ENCODE data around the gene GNG12.

The GNG12 gene

DNA sequence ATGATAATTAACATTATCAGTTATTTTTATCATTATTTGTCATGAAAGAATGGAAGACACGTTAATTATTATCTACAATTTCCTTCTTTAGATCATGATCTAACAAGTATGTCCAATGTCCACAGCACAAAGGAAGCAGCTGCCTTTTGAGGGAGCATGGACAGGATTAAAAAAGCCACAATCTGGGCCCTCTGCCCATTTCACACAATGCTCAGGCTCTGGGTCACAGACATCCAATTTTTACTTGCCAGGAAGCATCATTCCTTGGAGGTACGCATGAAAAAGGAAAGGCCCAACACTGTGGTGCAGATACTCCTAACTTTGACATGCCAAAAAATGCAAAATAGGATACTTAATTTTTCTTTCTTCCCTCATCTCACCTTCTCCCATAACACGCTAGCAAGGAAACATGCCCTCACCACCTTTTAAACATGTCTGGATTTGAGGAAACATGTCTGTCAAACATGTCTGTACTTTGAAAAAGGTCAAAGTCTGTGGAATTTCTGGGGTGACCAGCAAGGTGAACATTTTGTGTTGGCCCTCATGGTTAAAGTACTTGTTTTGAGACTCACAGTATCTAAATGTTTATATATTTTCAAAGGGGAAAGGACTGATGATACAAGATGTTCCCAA, 108.2 kb downstream of the GNG12 start:
- peaks cover 5 to 11% of the 10 kb centered on the region in 2 donors for H3K4me1 Mint-ChIP-seq
- H3K4me3 Mint-ChIP-seq, result no peak overlapping the region
- H3K9me3 Mint-ChIP-seq, result no peaks in the 10 kb centered on the region
- H3K27me3 Mint-ChIP-seq, result no peaks in the 10 kb centered on the region
- no peak for DNase-seq
- ATAC-seq (replicated peaks), result no peak
- no peaks in the 10 kb centered on the region for H3K36me3 Mint-ChIP-seq
- H3K27ac Mint-ChIP-seq, result no peak overlapping the region

GRCh38 chr1:67723620-67724019, 109.6 kb downstream of the GNG12 start:
- H3K27ac Mint-ChIP-seq, result no peak overlapping the region
- peak; percentile 93 to 97 for ATAC-seq (replicated peaks)
- H3K27me3 Mint-ChIP-seq, result no peaks in the 10 kb centered on the region
- no peak for DNase-seq
- no peak overlapping the region for H3K4me3 Mint-ChIP-seq
- no peaks in the 10 kb centered on the region for H3K36me3 Mint-ChIP-seq
- peaks cover 0 to 4% of the 10 kb centered on the region in 2 donors for H3K4me1 Mint-ChIP-seq
- no peaks in the 10 kb centered on the region for H3K9me3 Mint-ChIP-seq

GRCh38 chr1:67723126-67723525, 110.1 kb downstream of the GNG12 start:
- H3K4me3 Mint-ChIP-seq, result no peak overlapping the region
- no peaks in the 10 kb centered on the region for H3K4me1 Mint-ChIP-seq
- no peak overlapping the region for H3K27ac Mint-ChIP-seq
- H3K36me3 Mint-ChIP-seq, result no peaks in the 10 kb centered on the region
- no peaks in the 10 kb centered on the region for H3K27me3 Mint-ChIP-seq
- no peak for ATAC-seq (replicated peaks)
- no peak for DNase-seq
- no peaks in the 10 kb centered on the region for H3K9me3 Mint-ChIP-seq

DNA sequence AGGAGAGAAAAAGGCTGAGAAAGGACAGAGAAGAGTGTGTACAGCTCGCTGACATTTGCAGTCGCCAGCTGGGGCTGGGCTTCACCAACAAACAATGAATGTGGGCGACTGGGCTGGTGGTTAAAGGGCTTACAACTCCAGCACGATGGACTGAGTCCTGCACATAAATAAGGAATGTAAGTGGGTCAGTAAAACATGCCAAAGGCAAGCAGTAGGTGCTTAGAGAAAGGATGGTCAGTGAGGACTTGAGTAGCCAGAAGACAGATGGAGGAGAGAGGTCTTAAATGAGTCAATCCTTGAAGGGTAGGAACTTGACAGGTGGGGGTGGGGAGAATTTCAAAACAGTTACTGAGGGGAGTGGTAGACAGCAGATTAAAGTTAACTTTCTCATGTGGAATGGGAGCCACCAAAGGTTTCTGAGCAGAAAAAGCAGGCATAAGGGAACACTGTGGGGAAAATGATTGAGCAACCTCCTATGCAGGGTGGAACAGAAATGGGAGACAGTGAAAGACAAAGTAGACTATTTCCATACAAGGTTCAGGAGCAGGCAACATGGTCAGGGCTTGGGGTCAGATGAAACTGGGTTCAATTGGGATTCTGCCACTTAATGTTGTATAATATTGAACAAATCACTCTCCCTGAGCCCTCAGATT, 110.8 kb downstream of the GNG12 start:
- Mint-ChIP-seq H3K36me3 (no peaks in the 10 kb centered on the region), H3K27ac (no peak overlapping the region), H3K4me3 (no peak overlapping the region), H3K27me3 (no peaks in the 10 kb centered on the region), H3K9me3 (no peaks in the 10 kb centered on the region), H3K4me1 (no peaks in the 10 kb centered on the region)
- DNase-seq (no peak), ATAC-seq (replicated peaks) (no peak)

- DNase-seq (no peak), ATAC-seq (replicated peaks) (no peak)
- Mint-ChIP-seq H3K27ac (no peak overlapping the region), H3K36me3 (no peaks in the 10 kb centered on the region), H3K4me1 (no peaks in the 10 kb centered on the region), H3K27me3 (no peaks in the 10 kb centered on the region), H3K9me3 (no peaks in the 10 kb centered on the region), H3K4me3 (no peak overlapping the region)
These were observed 111.5 kb downstream of the GNG12 start for GRCh38 chr1:67721650-67722291.

DNA sequence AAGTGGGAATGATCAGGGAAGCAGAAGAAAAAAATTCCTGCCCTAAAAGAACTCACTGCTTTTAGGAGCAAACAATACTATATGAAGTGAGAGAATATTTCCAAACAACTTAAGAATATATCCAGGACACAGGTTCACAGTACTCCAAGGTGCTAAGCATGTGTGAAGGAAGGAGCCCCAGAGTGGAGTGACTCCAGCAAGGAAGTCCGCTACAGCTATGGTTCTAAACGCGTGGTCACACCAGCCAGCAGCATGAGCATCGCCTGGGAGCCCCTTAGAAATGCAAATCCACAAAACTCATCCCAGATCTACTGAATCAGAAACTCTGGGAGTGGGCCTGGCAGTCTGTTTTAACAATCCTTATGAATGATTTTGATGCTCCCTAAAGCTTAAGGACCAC, 112.2 kb downstream of the GNG12 start:
- Mint-ChIP-seq H3K27me3 (no peaks in the 10 kb centered on the region), H3K4me1 (no peaks in the 10 kb centered on the region), H3K27ac (no peak overlapping the region), H3K4me3 (no peak overlapping the region), H3K9me3 (no peaks in the 10 kb centered on the region), H3K36me3 (no peaks in the 10 kb centered on the region)
- DNase-seq, result no peak
- ATAC-seq (replicated peaks), result no peak

GRCh38 chr1:67719329-67720196, 113.7 kb downstream of the GNG12 start:
- no peaks in the 10 kb centered on the region for H3K9me3 Mint-ChIP-seq
- no peak for ATAC-seq (replicated peaks)
- DNase-seq, result no peak
- no peaks in the 10 kb centered on the region for H3K4me1 Mint-ChIP-seq
- H3K36me3 Mint-ChIP-seq, result no peaks in the 10 kb centered on the region
- H3K27ac Mint-ChIP-seq, result no peak overlapping the region
- no peak overlapping the region for H3K4me3 Mint-ChIP-seq
- H3K27me3 Mint-ChIP-seq, result no peaks in the 10 kb centered on the region

GRCh38 chr1:67717876-67718275, 115.4 kb downstream of the GNG12 start:
- H3K27ac Mint-ChIP-seq, result no peak overlapping the region
- H3K9me3 Mint-ChIP-seq, result no peaks in the 10 kb centered on the region
- no peaks in the 10 kb centered on the region for H3K36me3 Mint-ChIP-seq
- no peaks in the 10 kb centered on the region for H3K4me1 Mint-ChIP-seq
- DNase-seq (no peak), ATAC-seq (replicated peaks) (no peak)
- no peak overlapping the region for H3K4me3 Mint-ChIP-seq
- no peaks in the 10 kb centered on the region for H3K27me3 Mint-ChIP-seq

- Mint-ChIP-seq H3K27me3 (no peaks in the 10 kb centered on the region), H3K36me3 (no peaks in the 10 kb centered on the region), H3K4me1 (no peaks in the 10 kb centered on the region), H3K27ac (no peak overlapping the region), H3K4me3 (no peak overlapping the region), H3K9me3 (no peaks in the 10 kb centered on the region)
- no peak for ATAC-seq (replicated peaks)
- DNase-seq, result no peak
These were observed 116.5 kb downstream of the GNG12 start for GRCh38 chr1:67716800-67717199.

DNA sequence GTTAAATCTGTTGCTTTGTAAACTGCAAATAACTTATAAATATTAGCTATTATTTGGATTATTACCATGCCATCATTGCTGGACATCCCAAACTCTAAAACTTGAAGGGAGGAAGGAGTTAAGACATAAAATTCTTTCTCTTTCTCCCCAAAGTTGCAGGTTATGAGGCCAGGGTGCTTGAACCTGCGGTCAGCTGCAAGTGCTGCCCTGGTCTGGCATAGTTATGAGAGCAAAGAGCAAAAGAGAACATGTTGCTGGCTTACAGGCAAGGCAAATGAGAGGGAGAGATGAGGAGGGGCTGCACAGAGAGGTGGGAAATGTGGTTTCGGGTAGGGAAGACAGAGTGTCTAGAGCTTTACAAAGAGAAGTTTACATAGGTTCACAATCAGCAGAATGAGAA, 117.4 kb downstream of the GNG12 start:
- Mint-ChIP-seq H3K9me3 (no peaks in the 10 kb centered on the region), H3K36me3 (no peaks in the 10 kb centered on the region), H3K4me3 (no peak overlapping the region), H3K27ac (no peak overlapping the region), H3K4me1 (no peaks in the 10 kb centered on the region), H3K27me3 (no peaks in the 10 kb centered on the region)
- ATAC-seq (replicated peaks) (no peak), DNase-seq (no peak)

- no peaks in the 10 kb centered on the region for H3K4me1 Mint-ChIP-seq
- H3K27me3 Mint-ChIP-seq, result no peaks in the 10 kb centered on the region
- H3K27ac Mint-ChIP-seq, result no peak overlapping the region
- DNase-seq (no peak), ATAC-seq (replicated peaks) (no peak)
- H3K36me3 Mint-ChIP-seq, result no peaks in the 10 kb centered on the region
- H3K9me3 Mint-ChIP-seq, result no peaks in the 10 kb centered on the region
- H3K4me3 Mint-ChIP-seq, result no peak overlapping the region
These were observed 120.0 kb downstream of the GNG12 start for GRCh38 chr1:67713057-67713846.

DNA sequence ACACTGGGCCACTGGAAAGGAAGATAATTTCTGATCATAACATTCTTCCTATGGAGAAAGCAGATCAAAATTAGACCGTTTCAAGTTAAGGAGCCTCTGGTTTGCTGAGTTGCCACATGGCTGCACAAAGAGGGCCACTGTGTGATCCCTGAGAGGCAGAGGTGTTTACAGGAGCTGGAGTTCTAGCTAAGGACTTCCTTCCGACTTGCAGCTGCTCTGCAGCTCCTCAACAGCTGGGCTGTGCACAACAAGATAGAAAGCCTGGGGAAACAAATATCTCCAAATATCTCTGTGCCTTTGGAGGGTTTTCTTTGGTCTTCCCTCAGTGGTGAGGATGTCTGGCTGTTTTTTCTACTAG, 121.4 kb downstream of the GNG12 start:
- H3K4me3 Mint-ChIP-seq, result no peak overlapping the region
- H3K9me3 Mint-ChIP-seq, result no peaks in the 10 kb centered on the region
- no peak overlapping the region for H3K27ac Mint-ChIP-seq
- ATAC-seq (replicated peaks) (no peak), DNase-seq (no peak)
- H3K36me3 Mint-ChIP-seq, result no peaks in the 10 kb centered on the region
- H3K4me1 Mint-ChIP-seq, result no peaks in the 10 kb centered on the region
- no peaks in the 10 kb centered on the region for H3K27me3 Mint-ChIP-seq

GRCh38 chr1:67711158-67711854, 122.0 kb downstream of the GNG12 start:
- H3K4me3 Mint-ChIP-seq, result no peak overlapping the region
- no peak overlapping the region for H3K27ac Mint-ChIP-seq
- H3K36me3 Mint-ChIP-seq, result no peaks in the 10 kb centered on the region
- ATAC-seq (replicated peaks), result no peak
- no peaks in the 10 kb centered on the region for H3K4me1 Mint-ChIP-seq
- H3K27me3 Mint-ChIP-seq, result no peaks in the 10 kb centered on the region
- DNase-seq, result no peak
- H3K9me3 Mint-ChIP-seq, result no peaks in the 10 kb centered on the region
